GM15510 (cell line): ENCODE measurements around the gene MAPK14.

Source experiments
- POLR2A ChIP-seq: IDR thresholded peaks from 3 replicates; pipeline ENCODE4 v1.6.1; 2011; ENCODE audit warnings: borderline replicate concordance; ENCODE audit not compliant: insufficient read length; ENCODE audit errors: extremely low read depth

MAPK14 gene

GRCh38 chr6:36120539-36120938 lies 92.9 kb downstream of the MAPK14 start:
- TF ChIP-seq POLR2A: no peak

GRCh38 chr6:36120979-36121786 lies 93.6 kb downstream of the MAPK14 start:
- no peak for TF ChIP-seq POLR2A

DNA sequence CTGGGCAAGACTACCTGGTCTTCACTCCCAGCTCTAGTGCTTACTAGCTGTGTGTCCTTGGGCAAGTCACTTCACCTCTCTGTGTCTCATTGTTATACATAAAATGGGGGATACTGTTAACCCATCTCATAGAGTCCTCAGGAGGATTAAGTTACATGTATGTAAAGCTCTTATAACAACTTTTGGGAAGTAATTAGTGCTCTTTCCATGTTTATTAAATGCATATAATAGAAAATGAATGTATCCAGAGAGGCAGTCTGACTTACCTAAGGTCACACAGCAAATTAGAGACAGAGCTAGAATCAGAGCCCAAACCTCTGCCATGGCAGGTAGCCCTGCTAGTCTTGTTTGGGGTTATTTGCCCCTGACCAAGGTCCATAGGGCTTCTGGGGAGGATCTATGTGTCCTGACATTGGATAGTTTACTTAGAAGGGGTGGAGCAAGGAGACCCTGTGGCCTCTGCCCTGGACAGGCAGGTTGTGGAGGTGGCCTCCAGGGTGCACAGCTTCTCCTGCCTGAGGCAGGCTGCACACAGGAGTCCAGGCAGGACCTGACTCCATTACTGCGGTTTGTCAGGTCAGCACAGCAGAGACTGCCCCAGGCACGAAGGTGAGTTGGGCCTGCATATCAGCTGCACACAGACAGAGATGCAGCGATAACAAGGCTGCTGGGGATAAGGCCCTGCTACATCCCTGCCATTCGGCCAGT lies 94.3 kb downstream of the MAPK14 start:
- TF ChIP-seq POLR2A: no peak

- TF ChIP-seq POLR2A: no peak
Measured at GRCh38 chr6:36122495-36123269, 95.1 kb downstream of the MAPK14 start.

GRCh38 chr6:36123270-36124139 lies 95.9 kb downstream of the MAPK14 start:
- TF ChIP-seq POLR2A: no peak

GRCh38 chr6:36124881-36125280 lies 97.3 kb downstream of the MAPK14 start:
- TF ChIP-seq POLR2A: no peak

DNA sequence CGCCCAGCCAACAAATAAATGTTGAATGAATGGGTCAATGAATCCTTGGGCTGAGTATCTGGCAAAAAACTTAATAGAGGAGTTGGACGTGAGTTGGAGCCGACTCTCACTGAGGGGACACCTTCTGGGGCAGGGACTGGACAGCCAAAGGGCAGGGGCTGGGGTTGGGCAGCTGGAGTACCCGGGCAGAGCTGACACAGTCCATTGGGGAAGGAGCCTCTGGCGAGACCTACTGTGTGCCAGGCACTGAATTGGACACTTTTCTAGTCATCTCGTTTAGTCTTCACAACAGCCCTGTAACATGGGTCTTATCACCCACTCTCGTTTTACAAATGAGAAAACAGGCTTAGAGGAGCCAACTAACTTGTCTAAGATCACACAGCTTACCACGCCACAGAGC lies 98.0 kb downstream of the MAPK14 start:
- TF ChIP-seq POLR2A: no peak

GRCh38 chr6:36126121-36126520 lies 98.5 kb downstream of the MAPK14 start:
- TF ChIP-seq POLR2A: no peak

DNA sequence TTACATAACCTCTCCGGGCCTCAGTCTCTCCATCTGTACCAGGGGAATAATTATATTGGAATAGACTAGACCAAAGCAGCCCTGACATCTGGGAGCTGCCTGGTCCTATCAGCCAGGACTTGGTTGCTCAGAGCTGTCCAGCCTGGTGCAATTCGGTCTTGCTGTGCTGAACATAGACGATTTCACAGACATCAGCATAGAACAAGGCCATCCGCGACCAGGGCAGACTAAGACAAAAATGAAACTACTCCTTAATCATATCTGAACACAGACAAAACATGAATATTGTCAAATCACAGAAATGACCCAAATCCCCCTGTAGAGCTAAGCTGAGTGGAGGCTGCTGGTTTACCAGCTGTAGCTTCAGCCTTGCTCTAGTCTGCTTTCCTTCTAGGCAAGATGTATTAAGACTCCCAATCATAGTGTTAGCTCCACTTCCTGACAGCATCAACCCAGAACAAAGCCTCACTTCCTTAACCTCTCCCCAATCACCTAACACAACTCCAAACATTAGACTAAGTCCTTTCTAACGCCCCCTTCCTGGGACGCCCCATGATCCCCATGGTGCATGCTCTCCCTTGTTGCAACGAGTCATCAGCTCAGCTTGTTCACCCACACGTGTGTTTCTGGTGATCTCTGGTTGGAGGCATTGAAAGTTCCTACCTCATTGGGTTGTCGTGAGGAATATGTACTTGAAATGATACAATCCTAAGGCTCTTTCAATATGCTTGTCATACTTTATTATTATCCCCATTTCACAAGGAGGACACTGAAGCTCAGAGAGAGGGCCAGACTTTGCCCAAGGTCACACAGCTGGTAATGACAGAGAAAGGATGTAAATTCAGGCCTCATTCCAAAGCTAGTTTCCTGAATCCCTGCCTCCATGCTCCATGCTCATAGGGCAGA lies 99.2 kb downstream of the MAPK14 start:
- TF ChIP-seq POLR2A: no peak

GRCh38 chr6:36127462-36128016 lies 99.9 kb downstream of the MAPK14 start:
- no peak for TF ChIP-seq POLR2A

GRCh38 chr6:36128073-36128472 lies 100.5 kb downstream of the MAPK14 start:
- TF ChIP-seq POLR2A: no peak

DNA sequence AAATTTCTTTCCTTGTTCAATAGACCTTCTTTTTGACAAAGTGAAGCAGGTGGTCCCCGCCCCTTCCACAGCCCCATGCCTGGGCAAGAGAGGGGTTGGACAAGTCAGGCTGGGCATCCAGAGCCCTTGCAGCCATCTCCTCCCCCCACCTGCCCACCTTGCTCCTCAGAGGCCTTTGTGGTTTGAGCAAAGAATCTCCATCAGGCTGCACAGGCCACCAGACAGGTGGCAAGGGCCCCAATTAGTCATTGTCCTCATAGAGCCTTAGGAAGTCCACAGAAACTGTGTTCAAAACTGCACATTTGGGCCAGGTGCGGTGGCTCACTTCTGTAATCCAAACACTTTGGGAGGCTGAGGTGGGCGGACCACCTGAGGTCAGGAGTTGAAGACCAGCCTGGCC lies 101.2 kb downstream of the MAPK14 start:
- no peak for TF ChIP-seq POLR2A
